ENCODE data around the gene GLCCI1.

The GLCCI1 gene

GRCh38 chr7:8000315-8000941 lies 31.8 kb downstream of the GLCCI1 start:
- no peak for DNase-seq (ENCODE audit: extremely low spot score)
- TF ChIP-seq, protein P1, sequence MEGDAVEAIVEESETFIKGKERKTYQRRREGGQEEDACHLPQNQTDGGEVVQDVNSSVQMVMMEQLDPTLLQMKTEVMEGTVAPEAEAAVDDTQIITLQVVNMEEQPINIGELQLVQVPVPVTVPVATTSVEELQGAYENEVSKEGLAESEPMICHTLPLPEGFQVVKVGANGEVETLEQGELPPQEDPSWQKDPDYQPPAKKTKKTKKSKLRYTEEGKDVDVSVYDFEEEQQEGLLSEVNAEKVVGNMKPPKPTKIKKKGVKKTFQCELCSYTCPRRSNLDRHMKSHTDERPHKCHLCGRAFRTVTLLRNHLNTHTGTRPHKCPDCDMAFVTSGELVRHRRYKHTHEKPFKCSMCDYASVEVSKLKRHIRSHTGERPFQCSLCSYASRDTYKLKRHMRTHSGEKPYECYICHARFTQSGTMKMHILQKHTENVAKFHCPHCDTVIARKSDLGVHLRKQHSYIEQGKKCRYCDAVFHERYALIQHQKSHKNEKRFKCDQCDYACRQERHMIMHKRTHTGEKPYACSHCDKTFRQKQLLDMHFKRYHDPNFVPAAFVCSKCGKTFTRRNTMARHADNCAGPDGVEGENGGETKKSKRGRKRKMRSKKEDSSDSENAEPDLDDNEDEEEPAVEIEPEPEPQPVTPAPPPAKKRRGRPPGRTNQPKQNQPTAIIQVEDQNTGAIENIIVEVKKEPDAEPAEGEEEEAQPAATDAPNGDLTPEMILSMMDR (IDR thresholded peaks at IDR 0.05; ENCODE audit: control extremely low read depth, extremely low read depth, low read depth, missing control alignments), result no peak
- ChIA-PET CTCF (interaction anchor here (1.1 to 1.8 kb wide), 4 partner anchors 10 to 35 kb away, joined by 3 to 4 read pairs (median 4); no protein-coding TSS in a partner anchor), POLR2A (no interaction called here)

DNA sequence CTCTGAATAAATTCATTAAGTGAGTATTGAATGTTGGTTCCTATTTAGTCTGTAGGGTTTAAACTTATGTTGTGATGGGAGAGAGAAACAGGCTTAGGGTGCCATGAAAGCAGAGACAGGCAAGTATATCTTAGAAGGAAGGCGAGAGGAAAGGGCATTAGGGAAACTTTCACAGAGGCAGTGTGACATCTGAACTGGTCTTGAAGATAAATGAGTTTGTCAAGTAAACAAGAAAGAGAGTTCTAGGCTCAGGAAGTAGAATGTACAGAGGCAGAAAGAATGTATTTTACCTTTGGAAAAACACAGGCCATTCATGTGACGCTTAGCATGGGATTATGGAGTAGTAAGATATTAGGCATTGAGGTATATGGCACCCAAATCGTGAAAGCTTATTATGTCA lies 34.5 kb downstream of the GLCCI1 start:
- POLR2A ChIA-PET, result no interaction called here
- no peak for DNase-seq (ENCODE audit: extremely low spot score)
- CTCF ChIA-PET, result interaction anchor here (0.9 to 1.2 kb wide), 3 partner anchors 12 to 242 kb away, joined by 3 read pairs; no protein-coding TSS in a partner anchor
- TF ChIP-seq, protein P1 (IDR thresholded peaks at IDR 0.05; ENCODE audit: control extremely low read depth, extremely low read depth, low read depth, missing control alignments), result no peak

DNA sequence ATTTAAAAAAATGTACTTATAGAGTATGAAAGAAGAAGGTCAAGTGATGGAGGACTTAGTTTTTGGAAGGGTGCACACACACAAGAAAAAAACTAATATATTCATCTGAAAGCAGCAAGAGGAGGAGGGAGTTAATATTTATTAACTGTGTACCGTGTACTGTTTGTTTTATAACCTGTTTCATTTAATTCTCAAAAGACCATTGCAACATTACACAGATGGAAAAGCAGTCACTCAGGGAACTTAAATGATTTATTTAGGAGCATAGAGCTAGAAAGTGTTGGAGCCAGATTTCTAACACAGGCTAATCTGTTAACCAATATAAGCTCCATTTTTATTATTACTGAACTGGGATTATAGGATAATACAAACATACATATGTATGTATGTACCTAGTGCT lies 36.7 kb downstream of the GLCCI1 start:
- no peak for DNase-seq (ENCODE audit: extremely low spot score)
- CTCF ChIA-PET, result interaction anchor here (1.0 to 1.2 kb wide), 4 partner anchors 11 to 410 kb away, joined by 3 to 5 read pairs (median 3); no protein-coding TSS in a partner anchor
- TF ChIP-seq, protein P1 (IDR thresholded peaks at IDR 0.05; ENCODE audit: control extremely low read depth, extremely low read depth, low read depth, missing control alignments), result no peak
- POLR2A ChIA-PET, result no interaction called here

- POLR2A ChIA-PET, result no interaction called here
- TF ChIP-seq, protein P1 (IDR thresholded peaks at IDR 0.05; ENCODE audit: control extremely low read depth, extremely low read depth, low read depth, missing control alignments), result no peak
- CTCF ChIA-PET, result no interaction called here
- DNase-seq (ENCODE audit: extremely low spot score), result no peak
Observed at GRCh38 chr7:8014399-8014798, 45.8 kb downstream of the GLCCI1 start.

DNA sequence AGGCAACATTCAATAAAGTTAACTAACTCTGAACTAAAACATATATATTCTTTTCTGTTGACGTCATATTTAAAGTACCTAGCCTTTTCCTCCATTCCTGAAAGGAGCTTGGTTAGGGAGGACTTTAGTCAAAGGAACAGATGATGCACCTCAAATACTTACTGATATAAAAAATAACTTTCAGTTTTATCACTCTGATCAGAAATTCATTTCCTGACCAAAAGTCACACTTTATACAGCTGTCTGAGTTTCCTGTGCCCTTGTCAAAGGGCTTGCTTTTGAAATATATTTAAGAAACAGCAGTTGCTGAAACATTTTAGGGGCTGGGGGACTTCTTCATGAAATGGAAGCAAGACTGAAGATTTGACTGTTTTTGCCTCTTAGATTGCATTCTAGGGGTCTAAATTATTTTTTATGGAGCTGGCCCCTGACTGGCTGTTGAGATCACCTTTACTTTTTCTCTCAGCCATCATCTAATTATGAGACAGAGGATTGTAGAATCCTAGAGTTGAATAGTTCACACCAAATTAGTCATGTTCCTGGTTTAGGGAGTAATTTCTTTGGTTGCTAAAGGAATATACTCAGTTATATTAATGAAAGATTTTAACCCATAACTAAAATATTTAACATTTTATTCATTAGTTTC lies 46.6 kb downstream of the GLCCI1 start:
- TF ChIP-seq, protein P1 (IDR thresholded peaks at IDR 0.05; ENCODE audit: control extremely low read depth, extremely low read depth, low read depth, missing control alignments), result no peak
- ChIA-PET POLR2A (no interaction called here), CTCF (interaction anchor here (1.1 kb wide), 1 partner anchor 21 kb away, joined by 4 read pairs; no protein-coding TSS in a partner anchor)
- no peak for DNase-seq (ENCODE audit: extremely low spot score)

- TF ChIP-seq, protein P1 (IDR thresholded peaks at IDR 0.05; ENCODE audit: control extremely low read depth, extremely low read depth, low read depth, missing control alignments), result no peak
- POLR2A ChIA-PET, result no interaction called here
- CTCF ChIA-PET, result interaction anchor here (1.1 kb wide), 1 partner anchor 20 kb away, joined by 4 read pairs; no protein-coding TSS in a partner anchor
- DNase-seq (ENCODE audit: extremely low spot score), result no peak
Observed at GRCh38 chr7:8015746-8016120, 47.1 kb downstream of the GLCCI1 start.
